OCI-LY1 (cell line): ENCODE data around the gene SLC26A8.

ENCODE experiments used
- H2AFZ ChIP-seq: fragments of 200-600 bp; sonication (generic), shearing (Covaris generic); 2 replicates; pipeline ENCODE4 v1.6.0; 2014; ENCODE audit warnings: antibody characterized with exemption, mild to moderate bottlenecking, low read length
- H3F3A ChIP-seq: fragments of 200-600 bp; sonication (generic), shearing (Covaris generic); 2 replicates; pipeline ENCODE4 v1.6.0; 2014; ENCODE audit warnings: mild to moderate bottlenecking, antibody characterized with exemption, low read length, moderate library complexity; ENCODE audit not compliant: insufficient read depth
- H3K27ac ChIP-seq: fragments of 200-600 bp; sonication (generic); 2 replicates; pipeline ENCODE4 v1.5.1; 2014; ENCODE audit warnings: low read length, mixed run types, mild to moderate bottlenecking, low read depth; ENCODE audit not compliant: poor library complexity, severe bottlenecking
- H3K27me3 ChIP-seq: fragments of 200-600 bp; sonication (generic); 2 replicates; pipeline ENCODE4 v1.6.0; 2014; ENCODE audit warnings: antibody characterized with exemption, mild to moderate bottlenecking, low read length, moderate library complexity; ENCODE audit not compliant: insufficient read depth
- H3K36me3 ChIP-seq: fragments of 200-600 bp; sonication (generic); 2 replicates; pipeline ENCODE4 v1.6.1; 2014; ENCODE audit warnings: mild to moderate bottlenecking, antibody characterized with exemption, low read length, moderate library complexity, mixed read lengths; ENCODE audit not compliant: insufficient read depth
- H3K4me1 ChIP-seq: fragments of 200-600 bp; sonication (generic); 2 replicates; pipeline ENCODE4 v1.5.1; 2014; ENCODE audit warnings: mild to moderate bottlenecking, low read length, moderate library complexity; ENCODE audit not compliant: insufficient read depth, severe bottlenecking
- H3K4me2 ChIP-seq: fragments of 200-600 bp; sonication (generic), shearing (Covaris generic); 2 replicates; pipeline ENCODE4 v1.6.1; 2014; ENCODE audit warnings: low read length
- H3K4me3 ChIP-seq: fragments of 200-600 bp; sonication (generic); 2 replicates; pipeline ENCODE4 v1.5.1; 2014; ENCODE audit warnings: low read length, low read depth, mild to moderate bottlenecking, mixed read lengths; ENCODE audit not compliant: poor library complexity, severe bottlenecking
- H3K79me2 ChIP-seq: fragments of 200-600 bp; shearing (Covaris generic); 2 replicates; pipeline ENCODE4 v1.6.1; 2016; ENCODE audit warnings: mixed run types, low read length, mixed read lengths; ENCODE audit not compliant: insufficient read depth
- H3K9ac ChIP-seq: fragments of 200-600 bp; sonication (generic), shearing (Covaris generic); 2 replicates; pipeline ENCODE4 v1.6.1; 2014; ENCODE audit warnings: mild to moderate bottlenecking, low read length, mixed read lengths
- H3K9me2 ChIP-seq: fragments of 200-600 bp; sonication (generic), shearing (Covaris generic); 2 replicates; pipeline ENCODE4 v1.6.1; 2014; ENCODE audit warnings: low read depth, mild to moderate bottlenecking, low read length, mixed read lengths
- H3K9me3 ChIP-seq: fragments of 200-600 bp; shearing (Covaris generic); 2 replicates; pipeline ENCODE4 v1.6.1; 2014; ENCODE audit warnings: low read length, mixed read lengths
- H4K20me1 ChIP-seq: fragments of 200-600 bp; sonication (generic), shearing (Covaris generic); 2 replicates; pipeline ENCODE4 v1.6.0; 2016; ENCODE audit warnings: mild to moderate bottlenecking, low read length; ENCODE audit not compliant: insufficient read depth
- CTCF ChIP-seq: fragments of 200-600 bp; sonication (generic), shearing (Covaris generic); IDR thresholded peaks from 2 replicates; pipeline ENCODE4 v1.5.1; 2017; ENCODE audit warnings: mild to moderate bottlenecking, antibody characterized with exemption, low read length, moderate library complexity, mixed read lengths
- EZH2 ChIP-seq: fragments of 200-600 bp; sonication (generic), shearing (Covaris generic); IDR thresholded peaks from 2 replicates; pipeline ENCODE4 v1.8.0; 2017; ENCODE audit warnings: borderline replicate concordance, mixed run types, mild to moderate bottlenecking, antibody characterized with exemption, low read length, moderate library complexity, mixed read lengths

Gene SLC26A8

GRCh38 chr6:36050947-36051710 lies 26.7 kb upstream of the SLC26A8 start:
- no peaks in the 10 kb centered on the region for H3K27me3 ChIP-seq
- TF ChIP-seq CTCF (no peak), EZH2 (no peak)
- H3K4me1 ChIP-seq: peaks cover 15% of the 10 kb centered on the region
- H3K27ac ChIP-seq: no peak overlapping the region
- no peak overlapping the region for H3K9ac ChIP-seq
- H4K20me1 ChIP-seq: no peaks in the 10 kb centered on the region
- H2AFZ ChIP-seq: no peak overlapping the region
- H3K36me3 ChIP-seq: peaks cover 21% of the 10 kb centered on the region; the same call in 1 of the 2 replicates
- no peaks in the 10 kb centered on the region for H3K9me3 ChIP-seq
- H3K79me2 ChIP-seq: peaks cover 44% of the 10 kb centered on the region
- no peak overlapping the region for H3K4me2 ChIP-seq
- H3K4me3 ChIP-seq: no peak overlapping the region
- no peaks in the 10 kb centered on the region for H3K9me2 ChIP-seq
- 0 out of 2 replicates have a peak, but pooled peaks cover 3% of the 10 kb centered on the region for H3F3A ChIP-seq

GRCh38 chr6:36050305-36050704 lies 25.9 kb upstream of the SLC26A8 start:
- TF ChIP-seq EZH2 (no peak), CTCF (no peak)
- H3K4me1 ChIP-seq: peaks cover 15% of the 10 kb centered on the region
- no peak overlapping the region for H3K4me3 ChIP-seq
- no peak overlapping the region for H3K27ac ChIP-seq
- no peak overlapping the region for H3K4me2 ChIP-seq
- peaks cover 43% of the 10 kb centered on the region for H3K79me2 ChIP-seq
- H3K36me3 ChIP-seq: peaks cover 18% of the 10 kb centered on the region; the same call in 1 of the 2 replicates
- no peaks in the 10 kb centered on the region for H3K9me3 ChIP-seq
- no peaks in the 10 kb centered on the region for H3F3A ChIP-seq
- H3K9ac ChIP-seq: no peak overlapping the region
- H3K27me3 ChIP-seq: no peaks in the 10 kb centered on the region
- H4K20me1 ChIP-seq: no peaks in the 10 kb centered on the region
- no peaks in the 10 kb centered on the region for H3K9me2 ChIP-seq
- H2AFZ ChIP-seq: no peak overlapping the region

GRCh38 chr6:36049582-36049981 lies 25.1 kb upstream of the SLC26A8 start:
- Histone ChIP-seq H3K4me2 (no peak overlapping the region), H2AFZ (no peak overlapping the region), H3K4me1 (peaks cover 9% of the 10 kb centered on the region), H3K27ac (no peak overlapping the region), H3K27me3 (no peaks in the 10 kb centered on the region), H3K36me3 (peaks cover 18% of the 10 kb centered on the region; the same call in 1 of the 2 replicates), H4K20me1 (no peaks in the 10 kb centered on the region), H3K9ac (no peak overlapping the region), H3K9me3 (no peaks in the 10 kb centered on the region), H3K79me2 (peaks cover 51% of the 10 kb centered on the region), H3K9me2 (no peaks in the 10 kb centered on the region), H3F3A (no peaks in the 10 kb centered on the region), H3K4me3 (no peak overlapping the region)
- TF ChIP-seq CTCF (no peak), EZH2 (no peak)
